ENCODE measurements around the gene JMJD8.

DNA sequence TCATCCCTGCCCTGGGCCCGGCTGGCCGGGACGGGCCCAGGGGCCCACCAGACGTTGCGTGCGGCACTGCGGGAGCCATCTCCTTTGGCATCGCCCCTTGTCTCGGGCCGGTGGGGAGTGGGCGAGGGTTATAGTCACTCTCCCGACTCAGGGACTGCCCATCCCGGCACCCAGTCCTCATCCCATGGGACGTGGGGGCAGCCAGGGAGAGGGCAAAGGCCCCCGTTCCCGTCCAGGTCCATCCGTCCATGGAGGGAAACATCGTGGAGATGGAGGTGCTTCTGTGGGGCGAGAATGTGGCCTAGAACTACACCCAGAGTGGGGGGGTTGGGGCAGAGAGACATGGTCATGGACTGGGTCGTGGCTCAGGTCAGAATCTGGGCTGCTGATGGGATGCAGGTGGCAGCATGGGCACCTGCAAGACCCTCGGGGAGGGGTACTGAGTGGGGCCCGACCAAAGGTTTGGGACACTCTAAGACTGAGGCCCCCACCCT is 37.4 kb downstream of the JMJD8 start:
- TF ChIP-seq, protein P1, sequence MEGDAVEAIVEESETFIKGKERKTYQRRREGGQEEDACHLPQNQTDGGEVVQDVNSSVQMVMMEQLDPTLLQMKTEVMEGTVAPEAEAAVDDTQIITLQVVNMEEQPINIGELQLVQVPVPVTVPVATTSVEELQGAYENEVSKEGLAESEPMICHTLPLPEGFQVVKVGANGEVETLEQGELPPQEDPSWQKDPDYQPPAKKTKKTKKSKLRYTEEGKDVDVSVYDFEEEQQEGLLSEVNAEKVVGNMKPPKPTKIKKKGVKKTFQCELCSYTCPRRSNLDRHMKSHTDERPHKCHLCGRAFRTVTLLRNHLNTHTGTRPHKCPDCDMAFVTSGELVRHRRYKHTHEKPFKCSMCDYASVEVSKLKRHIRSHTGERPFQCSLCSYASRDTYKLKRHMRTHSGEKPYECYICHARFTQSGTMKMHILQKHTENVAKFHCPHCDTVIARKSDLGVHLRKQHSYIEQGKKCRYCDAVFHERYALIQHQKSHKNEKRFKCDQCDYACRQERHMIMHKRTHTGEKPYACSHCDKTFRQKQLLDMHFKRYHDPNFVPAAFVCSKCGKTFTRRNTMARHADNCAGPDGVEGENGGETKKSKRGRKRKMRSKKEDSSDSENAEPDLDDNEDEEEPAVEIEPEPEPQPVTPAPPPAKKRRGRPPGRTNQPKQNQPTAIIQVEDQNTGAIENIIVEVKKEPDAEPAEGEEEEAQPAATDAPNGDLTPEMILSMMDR (conservative IDR thresholded peaks at IDR 0.05; ENCODE audit: low read depth in 2 of 2), result no peak
- TF ChIP-seq EZH2phosphoT487 (IDR thresholded peaks at IDR 0.05; ENCODE audit: unreplicated experiment), result no peak
- TF ChIP-seq NANOG (IDR thresholded peaks at IDR 0.05; ENCODE audit: borderline replicate concordance), result no peak
- TF ChIP-seq POLR2AphosphoS5 (IDR thresholded peaks at IDR 0.05; ENCODE audit: low read depth), result no peak
